Measurements from ENCODE around the gene MAP2K6.

DNA sequence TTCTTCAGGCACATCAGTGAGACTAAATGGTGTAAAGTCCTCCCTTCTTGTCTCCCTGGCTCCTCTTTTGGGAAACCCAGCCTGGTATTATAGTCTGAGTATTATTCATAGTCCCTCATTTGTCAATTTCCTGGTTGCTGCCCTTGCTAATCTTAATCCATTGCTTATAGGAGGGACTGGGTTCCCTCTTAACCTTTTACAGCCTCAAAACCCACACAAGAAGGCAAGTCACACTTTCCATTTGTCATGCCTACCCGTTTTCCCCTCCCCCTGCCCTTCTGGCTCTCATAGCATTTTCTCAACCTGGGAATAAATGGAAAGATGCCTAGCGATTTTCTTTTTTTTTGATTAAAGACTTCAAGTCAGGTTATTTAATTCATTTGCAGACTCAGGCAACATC, 124.8 kb downstream of the MAP2K6 start:
- TF ChIP-seq EZH2 (IDR thresholded peaks at IDR 0.05; ENCODE audit: insufficient read depth, poor library complexity, severe bottlenecking) (no peak), EZH2phosphoT487 (IDR thresholded peaks at IDR 0.05; ENCODE audit: insufficient read depth, low read depth) (no peak)
